ENCODE measurements around the gene PLIN5.

PLIN5 gene

DNA sequence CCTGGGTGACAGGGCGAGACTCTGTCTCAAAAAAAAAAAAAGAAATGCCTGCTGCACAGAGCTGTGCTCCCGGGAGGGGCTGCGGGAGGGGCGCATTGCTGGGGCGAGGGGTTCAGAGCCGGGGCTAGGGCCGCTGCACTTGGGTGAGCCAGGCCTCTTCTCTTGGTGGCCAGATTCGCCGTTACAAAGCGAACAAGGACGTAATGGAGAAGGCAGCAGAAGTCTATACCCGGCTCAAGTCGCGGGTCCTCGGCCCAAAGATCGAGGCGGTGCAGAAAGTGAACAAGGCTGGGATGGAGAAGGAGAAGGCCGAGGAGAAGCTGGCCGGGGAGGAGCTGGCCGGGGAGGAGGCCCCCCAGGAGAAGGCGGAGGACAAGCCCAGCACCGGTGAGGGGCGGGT lies 35.7 kb downstream of the PLIN5 start:
- H3K4me3 ChIP-seq (ENCODE audit: low read length): no peak overlapping the region
- no peak for DNase-seq (ENCODE audit: low read depth)
- no peaks in the 10 kb centered on the region for H3K9me3 ChIP-seq (ENCODE audit: control insufficient read depth, low read length)
- H3K4me1 ChIP-seq (ENCODE audit: control insufficient read depth, insufficient read depth, low read length): peaks cover 3% of the 10 kb centered on the region
- no peaks in the 10 kb centered on the region for H3K27me3 ChIP-seq (replicated peaks; ENCODE audit: control insufficient read depth, insufficient read depth, low read length)
- H3K36me3 ChIP-seq (ENCODE audit: control insufficient read depth, insufficient read depth, low read length, severe bottlenecking): peaks cover 79% of the 10 kb centered on the region
- H3K9ac ChIP-seq (ENCODE audit: low read length): no peak overlapping the region

DNA sequence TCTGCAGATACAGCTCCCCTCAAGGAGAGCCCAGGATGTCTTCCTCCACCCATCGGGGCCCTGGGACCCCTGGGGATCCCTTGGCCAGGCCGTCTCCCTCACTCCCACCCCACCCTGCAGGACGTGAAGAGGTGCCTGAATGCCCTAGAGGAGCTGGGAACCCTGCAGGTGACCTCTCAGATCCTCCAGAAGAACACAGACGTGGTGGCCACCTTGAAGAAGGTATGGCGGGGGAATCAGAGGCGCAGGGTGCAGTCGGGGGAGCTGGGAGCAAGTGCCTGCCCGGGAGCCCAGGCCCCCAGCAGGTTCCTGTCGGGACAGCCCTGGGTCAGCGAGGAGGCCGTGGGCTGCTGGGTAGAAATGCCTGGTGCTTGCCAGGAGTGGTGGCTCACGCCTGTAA lies 36.3 kb downstream of the PLIN5 start:
- peaks cover 79% of the 10 kb centered on the region for H3K36me3 ChIP-seq (ENCODE audit: control insufficient read depth, insufficient read depth, low read length, severe bottlenecking)
- no peaks in the 10 kb centered on the region for H3K9me3 ChIP-seq (ENCODE audit: control insufficient read depth, low read length)
- no peak for DNase-seq (ENCODE audit: low read depth)

DNA sequence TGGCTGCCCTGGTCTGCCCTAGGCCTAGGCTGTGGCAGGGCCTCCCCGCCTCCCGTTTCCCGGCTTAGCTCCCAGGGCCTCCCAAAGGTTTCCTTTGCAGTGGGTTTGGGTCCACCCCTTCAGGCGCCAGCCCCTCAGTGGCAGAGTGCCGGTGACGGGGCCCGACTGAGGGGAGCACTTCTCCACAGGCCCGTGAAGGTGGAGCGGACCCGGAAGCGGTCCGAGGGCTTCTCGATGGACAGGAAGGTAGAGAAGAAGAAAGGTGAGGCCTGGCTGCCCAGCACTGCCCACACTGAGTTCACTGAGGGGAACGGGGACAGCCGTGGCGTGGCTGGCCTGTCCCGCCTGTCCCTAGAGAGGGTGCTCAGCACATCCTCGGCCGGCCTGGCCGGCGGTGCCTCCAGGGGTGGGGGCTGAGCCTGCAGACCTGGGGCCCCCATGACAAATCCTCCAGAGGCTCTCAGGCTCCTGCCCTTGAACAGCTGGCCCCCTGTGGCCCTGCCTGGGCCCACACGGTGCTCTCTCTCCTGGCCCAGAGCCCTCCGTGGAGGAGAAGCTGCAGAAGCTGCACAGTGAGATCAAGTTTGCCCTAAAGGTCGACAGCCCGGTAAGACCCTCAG lies 37.1 kb downstream of the PLIN5 start:
- no peaks in the 10 kb centered on the region for H3K9me3 ChIP-seq (ENCODE audit: control insufficient read depth, low read length)
- no peak for DNase-seq (ENCODE audit: low read depth)
- no peaks in the 10 kb centered on the region for H3K27me3 ChIP-seq (replicated peaks; ENCODE audit: control insufficient read depth, insufficient read depth, low read length)
- H3K36me3 ChIP-seq (ENCODE audit: control insufficient read depth, insufficient read depth, low read length, severe bottlenecking): peaks cover 78% of the 10 kb centered on the region
- no peak overlapping the region for H3K4me3 ChIP-seq (ENCODE audit: low read length)
- H3K9ac ChIP-seq (ENCODE audit: low read length): no peak overlapping the region
- H3K4me1 ChIP-seq (ENCODE audit: control insufficient read depth, insufficient read depth, low read length): no peaks in the 10 kb centered on the region

More for the DNA sequence above, 36.3 kb downstream of the PLIN5 start:
- Histone ChIP-seq H3K4me3 (ENCODE audit: low read length) (no peak overlapping the region), H3K27me3 (replicated peaks; ENCODE audit: control insufficient read depth, insufficient read depth, low read length) (no peaks in the 10 kb centered on the region), H3K4me1 (ENCODE audit: control insufficient read depth, insufficient read depth, low read length) (no peaks in the 10 kb centered on the region), H3K9ac (ENCODE audit: low read length) (no peak overlapping the region)

DNA sequence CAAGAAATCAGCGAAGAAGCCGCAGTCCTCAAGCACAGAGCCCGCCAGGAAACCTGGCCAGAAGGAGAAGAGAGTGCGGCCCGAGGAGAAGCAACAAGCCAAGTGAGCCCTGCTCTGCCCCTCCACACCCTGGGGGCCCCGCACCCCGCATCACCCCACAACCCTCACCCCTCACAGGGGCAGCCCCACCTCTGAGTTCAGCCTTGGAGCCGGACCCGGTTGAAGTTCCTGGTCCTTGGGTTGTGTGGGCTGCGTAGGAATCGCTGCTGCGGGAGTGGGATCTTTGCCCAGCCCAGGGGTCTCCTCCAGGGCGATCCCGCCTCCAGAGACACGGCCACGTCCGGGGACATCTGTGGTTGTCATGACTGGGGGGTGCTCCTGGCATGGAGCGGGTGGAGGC lies 38.7 kb downstream of the PLIN5 start:
- no peak for DNase-seq (ENCODE audit: low read depth)
- no peak overlapping the region for H3K9ac ChIP-seq (ENCODE audit: low read length)
- H3K4me1 ChIP-seq (ENCODE audit: control insufficient read depth, insufficient read depth, low read length): no peaks in the 10 kb centered on the region
- no peaks in the 10 kb centered on the region for H3K9me3 ChIP-seq (ENCODE audit: control insufficient read depth, low read length)
- H3K27me3 ChIP-seq (replicated peaks; ENCODE audit: control insufficient read depth, insufficient read depth, low read length): no peaks in the 10 kb centered on the region
- H3K4me3 ChIP-seq (ENCODE audit: low read length): no peak overlapping the region
- peaks cover 69% of the 10 kb centered on the region for H3K36me3 ChIP-seq (ENCODE audit: control insufficient read depth, insufficient read depth, low read length, severe bottlenecking)

DNA sequence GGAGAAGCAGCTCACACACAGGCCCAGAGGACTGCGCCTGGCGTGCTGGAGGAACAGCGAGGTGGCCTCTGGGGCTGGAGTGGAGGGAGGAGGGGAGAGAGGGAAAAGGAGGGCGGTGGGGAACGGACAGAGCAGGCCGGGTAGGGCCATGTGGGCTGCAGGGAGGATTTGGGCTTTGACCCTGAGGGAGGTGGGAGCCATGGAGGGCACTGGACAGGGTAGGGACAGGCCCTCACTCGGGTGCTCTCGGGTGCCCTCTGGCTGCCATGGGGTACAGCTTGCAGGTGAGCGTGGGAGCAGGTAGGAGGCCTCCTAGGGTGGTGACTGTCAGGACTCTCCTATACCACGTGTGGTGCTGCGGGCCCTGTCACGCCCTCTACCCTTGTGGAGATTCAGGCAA lies 39.6 kb downstream of the PLIN5 start:
- Histone ChIP-seq H3K36me3 (ENCODE audit: control insufficient read depth, insufficient read depth, low read length, severe bottlenecking) (peaks cover 66% of the 10 kb centered on the region), H3K9me3 (ENCODE audit: control insufficient read depth, low read length) (no peaks in the 10 kb centered on the region), H3K9ac (ENCODE audit: low read length) (no peak overlapping the region), H3K4me3 (ENCODE audit: low read length) (no peak overlapping the region), H3K4me1 (ENCODE audit: control insufficient read depth, insufficient read depth, low read length) (no peaks in the 10 kb centered on the region), H3K27me3 (replicated peaks; ENCODE audit: control insufficient read depth, insufficient read depth, low read length) (no peaks in the 10 kb centered on the region)
- DNase-seq (ENCODE audit: low read depth): no peak

DNA sequence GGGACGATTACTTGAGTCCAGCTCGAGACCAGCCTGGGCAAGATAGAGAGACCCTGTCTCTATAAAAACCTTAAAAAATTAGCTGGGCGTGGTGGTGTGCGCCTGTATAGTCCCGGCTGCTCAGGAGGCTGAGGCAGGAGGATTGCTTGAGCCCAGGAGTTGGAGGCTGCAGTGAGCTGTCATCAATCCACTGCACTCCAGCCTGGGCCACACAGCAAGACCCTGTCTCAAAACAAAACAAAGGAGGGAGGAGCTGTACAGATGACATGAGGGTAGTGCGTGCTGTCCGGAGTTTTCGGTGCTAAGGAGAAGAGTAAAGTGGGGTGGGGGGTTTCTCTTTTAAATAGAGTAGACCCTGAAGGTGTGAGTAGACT lies 40.3 kb downstream of the PLIN5 start:
- Histone ChIP-seq H3K27me3 (replicated peaks; ENCODE audit: control insufficient read depth, insufficient read depth, low read length) (no peaks in the 10 kb centered on the region), H3K36me3 (ENCODE audit: control insufficient read depth, insufficient read depth, low read length, severe bottlenecking) (peaks cover 74% of the 10 kb centered on the region), H3K9me3 (ENCODE audit: control insufficient read depth, low read length) (no peaks in the 10 kb centered on the region), H3K4me1 (ENCODE audit: control insufficient read depth, insufficient read depth, low read length) (no peaks in the 10 kb centered on the region), H3K9ac (ENCODE audit: low read length) (no peak overlapping the region), H3K4me3 (ENCODE audit: low read length) (no peak overlapping the region)
- no peak for DNase-seq (ENCODE audit: low read depth)

DNA sequence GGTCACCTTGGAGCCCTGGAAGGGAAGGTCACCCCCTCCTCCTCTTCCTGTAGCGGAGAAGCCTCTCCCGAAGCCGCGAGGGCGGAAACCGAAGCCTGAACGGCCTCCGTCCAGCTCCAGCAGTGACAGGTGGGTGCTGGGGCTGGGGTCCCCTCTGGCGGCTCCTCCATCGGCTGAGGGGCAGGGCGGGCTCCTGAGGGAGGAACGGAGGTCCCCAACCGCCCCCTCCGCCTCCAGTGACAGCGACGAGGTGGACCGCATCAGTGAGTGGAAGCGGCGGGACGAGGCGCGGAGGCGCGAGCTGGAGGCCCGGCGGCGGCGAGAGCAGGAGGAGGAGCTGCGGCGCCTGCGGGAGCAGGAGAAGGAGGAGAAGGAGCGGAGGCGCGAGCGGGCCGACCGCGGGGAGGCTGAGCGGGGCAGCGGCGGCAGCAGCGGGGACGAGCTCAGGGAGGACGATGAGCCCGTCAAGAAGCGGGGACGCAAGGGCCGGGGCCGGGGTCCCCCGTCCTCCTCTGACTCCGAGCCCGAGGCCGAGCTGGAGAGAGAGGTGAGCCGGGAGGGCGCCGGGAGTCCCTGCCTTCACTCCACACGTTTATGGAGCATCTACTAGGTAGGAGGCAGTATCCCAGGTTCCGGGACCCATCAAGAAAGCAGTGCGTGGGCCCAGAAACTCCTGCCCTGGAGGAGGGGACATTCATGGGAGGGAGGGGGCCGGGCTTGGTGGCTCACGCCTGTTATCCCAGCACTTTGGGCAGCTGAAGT lies 40.9 kb downstream of the PLIN5 start:
- DNase-seq (ENCODE audit: low read depth): no peak
- Histone ChIP-seq H3K9me3 (ENCODE audit: control insufficient read depth, low read length) (no peaks in the 10 kb centered on the region), H3K9ac (ENCODE audit: low read length) (no peak overlapping the region), H3K27me3 (replicated peaks; ENCODE audit: control insufficient read depth, insufficient read depth, low read length) (no peaks in the 10 kb centered on the region), H3K36me3 (ENCODE audit: control insufficient read depth, insufficient read depth, low read length, severe bottlenecking) (peaks cover 73% of the 10 kb centered on the region), H3K4me1 (ENCODE audit: control insufficient read depth, insufficient read depth, low read length) (no peaks in the 10 kb centered on the region), H3K4me3 (ENCODE audit: low read length) (no peak overlapping the region)

DNA sequence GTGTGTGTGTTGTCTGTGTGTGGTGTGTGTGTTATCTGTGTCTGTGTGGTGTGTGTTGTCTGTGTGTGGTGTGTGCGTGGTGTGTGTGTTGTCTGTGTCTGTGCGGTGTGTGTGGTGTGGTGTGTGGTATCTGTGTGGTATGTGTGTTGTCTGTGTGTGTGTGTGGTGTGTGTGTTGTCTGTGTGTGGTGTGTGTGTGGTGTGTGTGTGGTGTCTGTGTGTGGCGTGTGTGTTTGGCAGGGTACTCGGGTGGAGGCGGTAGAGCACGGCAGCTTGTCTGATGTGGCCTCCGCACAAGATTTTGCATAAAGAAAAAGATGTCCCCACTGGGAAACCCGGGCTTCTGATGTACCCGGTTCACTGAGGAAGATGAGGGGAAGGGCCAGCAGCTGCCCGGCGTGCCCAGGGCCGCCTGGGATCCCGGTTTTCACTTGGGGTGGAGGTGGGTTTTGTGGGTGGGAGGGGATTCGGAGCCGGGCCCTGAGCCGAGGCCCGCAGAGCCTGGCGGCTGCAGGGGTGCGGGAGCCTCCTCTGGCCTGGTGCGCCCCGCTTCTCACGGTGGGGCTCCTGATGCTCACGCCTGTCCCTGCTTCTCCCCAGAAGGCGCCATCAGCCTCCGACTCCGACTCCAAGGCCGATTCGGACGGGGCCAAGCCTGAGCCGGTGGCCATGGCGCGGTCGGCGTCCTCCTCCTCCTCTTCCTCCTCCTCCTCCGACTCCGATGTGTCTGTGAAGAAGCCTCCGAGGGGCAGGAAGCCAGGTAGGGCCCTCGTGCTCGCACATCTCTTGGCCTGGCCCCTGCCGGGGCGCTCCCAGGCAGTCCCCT lies 41.7 kb downstream of the PLIN5 start:
- no peak overlapping the region for H3K9ac ChIP-seq (ENCODE audit: low read length)
- H3K9me3 ChIP-seq (ENCODE audit: control insufficient read depth, low read length): no peaks in the 10 kb centered on the region
- no peak for DNase-seq (ENCODE audit: low read depth)
- no peaks in the 10 kb centered on the region for H3K27me3 ChIP-seq (replicated peaks; ENCODE audit: control insufficient read depth, insufficient read depth, low read length)
- H3K4me1 ChIP-seq (ENCODE audit: control insufficient read depth, insufficient read depth, low read length): no peaks in the 10 kb centered on the region
- H3K36me3 ChIP-seq (ENCODE audit: control insufficient read depth, insufficient read depth, low read length, severe bottlenecking): peaks cover 72% of the 10 kb centered on the region
- no peak overlapping the region for H3K4me3 ChIP-seq (ENCODE audit: low read length)

DNA sequence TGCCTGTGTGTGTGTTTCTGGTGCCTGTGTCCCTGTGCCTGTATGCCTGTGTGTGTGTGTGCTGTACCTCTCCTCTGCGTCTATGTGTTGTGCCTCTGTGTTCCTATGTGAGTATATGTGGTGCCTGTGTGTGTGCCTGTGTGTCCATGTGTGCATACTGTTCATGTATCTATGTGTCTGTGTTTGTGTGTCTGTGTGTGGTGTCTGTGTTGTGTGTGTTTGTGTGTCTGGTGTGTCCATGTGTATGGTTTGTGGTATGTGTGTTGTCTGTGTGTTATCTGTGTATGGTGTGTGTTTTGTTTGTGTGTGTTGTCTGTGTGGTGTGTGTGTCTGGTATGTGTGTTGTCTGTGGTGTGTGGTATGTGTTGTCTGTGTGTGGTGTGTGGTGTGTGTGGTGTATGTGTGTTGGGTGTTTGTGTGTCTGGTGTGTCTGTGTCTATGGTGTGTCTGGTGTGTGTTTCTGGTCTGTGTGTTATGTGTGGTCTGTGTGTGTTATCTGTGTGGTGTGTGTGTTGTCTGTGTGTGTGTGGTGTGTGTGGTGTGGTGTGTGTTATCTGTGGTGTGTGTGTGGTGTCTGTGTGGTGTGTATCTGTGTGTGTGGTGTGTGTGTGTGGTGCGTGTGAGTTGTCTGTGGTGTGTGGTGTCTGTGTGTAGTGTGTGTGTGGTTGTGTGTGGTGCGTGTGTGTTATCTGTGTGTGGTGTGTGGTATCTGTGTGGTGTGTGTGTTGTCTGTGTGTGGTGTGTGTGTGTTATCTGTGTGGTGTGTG lies 42.5 kb downstream of the PLIN5 start:
- Histone ChIP-seq H3K9me3 (ENCODE audit: control insufficient read depth, low read length) (no peaks in the 10 kb centered on the region), H3K9ac (ENCODE audit: low read length) (no peak overlapping the region), H3K4me3 (ENCODE audit: low read length) (no peak overlapping the region), H3K27me3 (replicated peaks; ENCODE audit: control insufficient read depth, insufficient read depth, low read length) (no peaks in the 10 kb centered on the region), H3K4me1 (ENCODE audit: control insufficient read depth, insufficient read depth, low read length) (no peaks in the 10 kb centered on the region), H3K36me3 (ENCODE audit: control insufficient read depth, insufficient read depth, low read length, severe bottlenecking) (peaks cover 67% of the 10 kb centered on the region)
- no peak for DNase-seq (ENCODE audit: low read depth)

DNA sequence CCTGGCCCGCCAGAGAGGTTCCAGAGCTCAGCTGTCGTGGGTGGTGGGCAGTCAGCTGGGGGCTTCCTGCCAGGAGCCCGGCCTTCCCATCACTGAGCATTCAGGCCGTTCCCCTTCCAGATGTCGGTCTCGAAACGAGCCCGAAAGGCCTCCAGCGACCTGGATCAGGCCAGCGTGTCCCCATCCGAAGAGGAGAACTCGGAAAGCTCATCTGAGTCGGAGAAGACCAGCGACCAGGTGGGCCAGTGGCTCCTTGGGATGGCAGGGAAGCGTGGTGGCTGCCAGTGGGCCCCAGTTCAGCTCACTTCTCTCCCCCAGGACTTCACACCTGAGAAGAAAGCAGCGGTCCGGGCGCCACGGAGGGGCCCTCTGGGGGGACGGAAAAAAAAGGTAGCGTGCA lies 43.6 kb downstream of the PLIN5 start:
- Histone ChIP-seq H3K9ac (ENCODE audit: low read length) (no peak overlapping the region), H3K4me3 (ENCODE audit: low read length) (no peak overlapping the region), H3K4me1 (ENCODE audit: control insufficient read depth, insufficient read depth, low read length) (no peaks in the 10 kb centered on the region), H3K9me3 (ENCODE audit: control insufficient read depth, low read length) (no peaks in the 10 kb centered on the region), H3K36me3 (ENCODE audit: control insufficient read depth, insufficient read depth, low read length, severe bottlenecking) (peaks cover 60% of the 10 kb centered on the region), H3K27me3 (replicated peaks; ENCODE audit: control insufficient read depth, insufficient read depth, low read length) (no peaks in the 10 kb centered on the region)
- DNase-seq (ENCODE audit: low read depth): no peak

DNA sequence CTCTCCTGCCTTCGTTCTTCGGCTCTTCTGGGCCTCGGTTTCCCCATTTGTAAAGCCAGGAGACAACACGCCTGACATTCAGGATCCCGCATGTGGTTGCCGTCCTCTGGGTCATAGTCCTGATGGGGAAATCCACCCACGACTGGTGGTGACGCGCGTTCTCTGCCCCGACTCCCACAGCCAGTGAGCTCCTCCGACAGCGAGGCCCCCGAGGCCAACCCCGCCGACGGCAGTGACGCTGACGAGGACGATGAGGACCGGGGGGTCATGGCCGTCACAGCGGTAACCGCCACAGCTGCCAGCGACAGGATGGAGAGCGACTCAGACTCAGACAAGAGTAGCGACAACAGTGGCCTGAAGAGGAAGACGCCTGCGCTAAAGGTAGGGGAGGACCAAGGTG lies 46.5 kb downstream of the PLIN5 start:
- Histone ChIP-seq H3K9me3 (ENCODE audit: control insufficient read depth, low read length) (no peaks in the 10 kb centered on the region), H3K9ac (ENCODE audit: low read length) (no peak overlapping the region), H3K36me3 (ENCODE audit: control insufficient read depth, insufficient read depth, low read length, severe bottlenecking) (peaks cover 34% of the 10 kb centered on the region), H3K4me1 (ENCODE audit: control insufficient read depth, insufficient read depth, low read length) (no peaks in the 10 kb centered on the region), H3K27me3 (replicated peaks; ENCODE audit: control insufficient read depth, insufficient read depth, low read length) (no peaks in the 10 kb centered on the region), H3K4me3 (ENCODE audit: low read length) (no peak overlapping the region)
- DNase-seq (ENCODE audit: low read depth): no peak
